K562 (cell line): Measurements from ENCODE around the gene TMEM174. TPM values are rescaled to one million over a fixed set of nuclear protein-coding genes. Genes with fewer than 3 reads are reported as not detected.

Experiments used
- ATAC-seq: fragments of 200-7000 bp; cut with Tn5 transposase; 3 replicates; pipeline ENCODE4 v1.9.1; 2020; ENCODE audit warnings: moderate library complexity
- BruUV-seq: library from RNA; stranded (reverse); fragments of 400-500 nt; replicated peaks from 2 replicates; lab custom pipeline; 2021; lab: Mats Ljungman, UMichigan
- CTCF ChIA-PET: fragments of 300-600 bp; formaldehyde crosslinking; extraction: SDS; loops from one replicate; lab custom pipeline; 2021; ENCODE audit warnings: low intra/inter-chr PET ratio; lab: Yijun Ruan, JAX
- POLR2A ChIA-PET: fragments of 300-600, 350-650 bp; sonication (Branson Sonifier 250); formaldehyde crosslinking; extraction: SDS; loops from one replicate; lab custom pipeline; 2021; ENCODE audit warnings: antibody characterized with exemption, inconsistent platforms; lab: Yijun Ruan, JAX
- DNase-seq, 4 experiments: peaks; one replicate each; pipeline versions ENCODE4 v3.0.0 to v3.0.0-alpha.2; 2011 to 2018; ENCODE audit warnings: low spot score in 3 of 4, mixed read lengths in 3 of 4; ENCODE audit errors: extremely low read depth in 1 of 4
- FAIRE-seq: peaks from 2 replicates; lab custom pipeline; 2011; peaks lifted over from hg19 to GRCh38; lab: Jason Lieb, UNC
- H2AFZ ChIP-seq: 2 replicates; pipeline ENCODE4 v1.6.0; 2011; ENCODE audit warnings: low read depth, low read length, control low read depth, inconsistent platforms
- H3K27ac ChIP-seq: fragments of 200-600 bp; 3 replicates; pipeline ENCODE4 v1.8.0; 2011; ENCODE audit warnings: low read depth, mild to moderate bottlenecking, control low read depth, inconsistent platforms, low read length, moderate library complexity, mixed read lengths; ENCODE audit errors: extremely low read depth
- H3K27me3 ChIP-seq, 2 experiments: fragments of 300-600 bp in 1 of 2; 2 replicates in 1 of 2; 3 replicates in 1 of 2; pipeline versions ENCODE4 v1.6.0 to v1.8.0; 2011; ENCODE audit warnings: inconsistent platforms in 2 of 2, low read length in 2 of 2, mild to moderate bottlenecking in 1 of 2, mixed read lengths in 1 of 2, moderate library complexity in 1 of 2; ENCODE audit not compliant: control insufficient read depth in 2 of 2, insufficient read depth in 2 of 2
- H3K36me3 ChIP-seq: fragments of 300-600 bp; 3 replicates; pipeline ENCODE4 v1.8.0; 2011; ENCODE audit warnings: mild to moderate bottlenecking, low read length, inconsistent platforms; ENCODE audit not compliant: control insufficient read depth, insufficient read depth
- H3K4me1 ChIP-seq, 2 experiments: fragments of 200-600 bp in 1 of 2; replicated peaks in 1 of 2; 2 replicates in 1 of 2; 3 replicates in 1 of 2; pipeline versions ENCODE4 v1.5.1 to v1.8.0; 2011; ENCODE audit warnings: inconsistent platforms in 2 of 2, low read length in 2 of 2, mild to moderate bottlenecking in 1 of 2, mixed read lengths in 1 of 2, moderate library complexity in 1 of 2; ENCODE audit not compliant: control insufficient read depth in 2 of 2, insufficient read depth in 2 of 2
- H3K4me2 ChIP-seq: 2 replicates; pipeline ENCODE4 v1.6.1; 2011; ENCODE audit warnings: low read length, control low read depth, inconsistent platforms, mixed read lengths; ENCODE audit not compliant: insufficient read depth
- H3K4me3 ChIP-seq: fragments of 200-600 bp; sonication (generic), shearing (Covaris generic); 2 replicates; pipeline ENCODE4 v1.5.1; 2016; ENCODE audit warnings: control low read depth, inconsistent platforms
- H3K79me2 ChIP-seq: fragments of 200-600 bp; 3 replicates; pipeline ENCODE4 v1.8.0; 2011; ENCODE audit warnings: low read length, inconsistent platforms; ENCODE audit not compliant: control insufficient read depth, insufficient read depth
- H3K9ac ChIP-seq, 2 experiments: 2 replicates each; pipeline versions ENCODE4 v1.6.0 to v1.6.1; 2011; ENCODE audit warnings: low read depth in 2 of 2, low read length in 2 of 2, control low read depth in 1 of 2, inconsistent platforms in 1 of 2, mild to moderate bottlenecking in 1 of 2, mixed read lengths in 1 of 2; ENCODE audit not compliant: insufficient read depth in 1 of 2
- H3K9me1 ChIP-seq: one replicate; pipeline ENCODE4 v1.6.0; 2011; ENCODE audit warnings: inconsistent platforms, mild to moderate bottlenecking, low read length, moderate library complexity; ENCODE audit not compliant: control insufficient read depth, insufficient read depth
- H3K9me3 ChIP-seq: replicated peaks from 2 replicates; pipeline ENCODE4 v1.5.1; 2011; ENCODE audit warnings: low read depth, low read length, inconsistent platforms; ENCODE audit not compliant: control insufficient read depth, insufficient read depth
- H4K20me1 ChIP-seq: replicated peaks from 2 replicates; pipeline ENCODE4 v1.6.1; 2011; ENCODE audit warnings: low read length, inconsistent platforms, mixed read lengths; ENCODE audit not compliant: control insufficient read depth, insufficient read depth
- ARID3B ChIP-seq: fragments of 250-450 bp; sonication (Bioruptor Pico); IDR thresholded peaks from 2 replicates; pipeline ENCODE4 v1.4.0; 2020; ENCODE audit warnings: borderline replicate concordance
- FOXK1 ChIP-seq: sonication (generic); formaldehyde crosslinking; IDR thresholded peaks from 2 replicates; pipeline ENCODE4 v1.8.0; 2022; ENCODE audit warnings: missing genetic modification reagents, mild to moderate bottlenecking, borderline replicate concordance
- HIVEP1 ChIP-seq: fragments of 250-450 bp; sonication (Bioruptor Pico); IDR thresholded peaks from 2 replicates; pipeline ENCODE4 v1.4.0; 2020; ENCODE audit warnings: mild to moderate bottlenecking
- KDM1A ChIP-seq, 2 experiments: fragments of 450-650 bp; IDR thresholded peaks; 2 replicates each; pipeline ENCODE4 v1.6.1; 2016; ENCODE audit warnings: mild to moderate bottlenecking in 2 of 2
- MCM5 ChIP-seq: fragments of 450-650 bp; IDR thresholded peaks from 2 replicates; pipeline ENCODE4 v1.6.1; 2016; ENCODE audit warnings: low read depth
- RBM39 ChIP-seq: fragments of 200-400 bp; formaldehyde crosslinking; optimal IDR thresholded peaks from 2 replicates; pipeline ENCODE3; 2018; ENCODE audit warnings: low read depth, low read length
- SMAD3 ChIP-seq: fragments of 450-650 bp; formaldehyde crosslinking; conservative IDR thresholded peaks from 2 replicates; pipeline ENCODE4 v1.4.0; 2020; ENCODE audit warnings: mild to moderate bottlenecking
- SNRNP70 ChIP-seq: fragments of 200-400 bp; formaldehyde crosslinking; optimal IDR thresholded peaks from 2 replicates; pipeline ENCODE3; 2017; ENCODE audit warnings: low read depth, low read length
- ZBTB1 ChIP-seq: sonication (generic); formaldehyde crosslinking; IDR thresholded peaks from 2 replicates; pipeline ENCODE4 v1.8.1; 2023; ENCODE audit warnings: missing genetic modification reagents, low read depth, mild to moderate bottlenecking, borderline replicate concordance
- ZNF511 ChIP-seq: sonication (generic); formaldehyde crosslinking; IDR thresholded peaks from 2 replicates; pipeline ENCODE4 v1.8.0; 2022; ENCODE audit warnings: mild to moderate bottlenecking, missing genetic modification reagents
- ZNF668 ChIP-seq: fragments of 250-450 bp; sonication (Bioruptor Pico); IDR thresholded peaks from 2 replicates; pipeline ENCODE4 v1.8.0; 2022; ENCODE audit warnings: mild to moderate bottlenecking, inconsistent platforms
- WGBS: fragments of 100-300 bp; shearing (Covaris generic); methylation state at CpG from one replicate; pipeline ENCODE4 v1.1.6; 2016; ENCODE audit warnings: low coverage, mixed read lengths; ENCODE audit not compliant: insufficient coverage; ENCODE audit errors: missing lambda C conversion rate; 5-methylcytosine and 5-hydroxymethylcytosine counted together
- in situ Hi-C: fragments of 300-500 bp; cut with MboI; formaldehyde crosslinking; loops from 4 replicates; pipeline ENCODE4 v1.15.0; 2018; ENCODE audit warnings: inconsistent platforms, mixed read lengths
- intact Hi-C: fragments of 100-400 bp; cut with micrococcal nuclease; formaldehyde crosslinking; loops from 2 replicates; pipeline ENCODE4 v1.14.2; 2022
- polyA plus RNA-seq, 8 experiments: library from polyadenylated mRNA; depleted of rRNA in 4 of 8; stranded (reverse) in 5 of 8; unstranded in 3 of 8; fragments of >200 nt; fragmentation: Nextera tagmentation in 2 of 8; fragmentation: Illumina TruSeq in 1 of 8; extraction: Ambion mirVana in 2 of 8; extraction: Trizol in 1 of 8; gene quantifications; 2 replicates each; pipeline versions ENCODE4 v1.2.1 to v1.2.3, GENCODE V29; 2011 to 2014; ENCODE audit warnings: inconsistent platforms in 1 of 8, missing spikeins in 1 of 8
- total RNA-seq, 7 experiments: library from RNA; depleted of rRNA in 6 of 7; stranded (reverse); fragments of >200 nt in 6 of 7; fragmentation: Illumina TruSeq in 2 of 7; extraction: Trizol in 2 of 7; gene quantifications; 2 replicates each; pipeline versions ENCODE4 v1.2.1 to v1.2.3, GENCODE V29; 2011 to 2021; ENCODE audit warnings: low replicate concordance in 1 of 7

Gene TMEM174
- total and polyA plus RNA-seq, 9 of the 15 experiments (the other 6 are each of a cell fraction or from before 2014, with no cell fraction given) = not detected

- peaks cover 0 to 6% of the 10 kb centered on the region in 2 experiments; a peak in 3 of 5 replicates for H3K4me1 ChIP-seq
- no peak for ATAC-seq
- ChIA-PET CTCF (no interaction called here), POLR2A (interaction anchor here (0.6 to 1.6 kb wide), 3 partner anchors 8 to 34 kb away, joined by 3 read pairs; no protein-coding TSS in a partner anchor)
- intact Hi-C loops (no loop called here), in situ Hi-C loops (no loop called here)
- no peak overlapping the region for H3K4me2 ChIP-seq
- no peaks in the 10 kb centered on the region for H3K9me3 ChIP-seq
- no peak overlapping the region for H2AFZ ChIP-seq
- TF ChIP-seq SNRNP70 (no peak), SMAD3 (no peak), ZNF511 (CRISPR knock-in tag) (no peak), HIVEP1 (no peak), ARID3B (CRISPR knock-in tag) (no peak), ZNF668 (CRISPR knock-in tag) (no peak), FOXK1 (CRISPR knock-in tag) (no peak), MCM5 (no peak), RBM39 (no peak), ZBTB1 (CRISPR knock-in tag) (no peak), KDM1A (IDR thresholded peaks at IDR 0.05) (no peak)
- no peak for FAIRE-seq
- no peaks in the 10 kb centered on the region for H3K36me3 ChIP-seq
- H3K9me1 ChIP-seq = no peaks in the 10 kb centered on the region
- DNase-seq = no peak
- no peaks in the 10 kb centered on the region for H4K20me1 ChIP-seq
- 0% methylated on average over 8 of the region's 8 CpGs for WGBS
- no peaks in the 10 kb centered on the region for H3K79me2 ChIP-seq
- H3K9ac ChIP-seq = no peak overlapping the region
- H3K4me3 ChIP-seq = no peak overlapping the region
- BruUV-seq = no TSS peak
- H3K27me3 ChIP-seq = peaks cover 27 to 48% of the 10 kb centered on the region in 2 experiments; a peak in 3 of 5 replicates
- no peak overlapping the region for H3K27ac ChIP-seq
These were observed 24.8 kb downstream of the TMEM174 start for GRCh38 chr5:73197637-73198257.
